GM19240 (cell line): ENCODE results near the gene MEIOB.
"Not testable (repeated sequence)": the region's sequence is repeated elsewhere in the genome, so short reads cannot be mapped to it uniquely, and the experiment has no call there.

Experiments
- DNase-seq: peaks from one replicate; pipeline ENCODE4 v3.0.0; 2011; ENCODE audit warnings: low spot score; ENCODE audit not compliant: insufficient read length

MEIOB gene

GRCh38 chr16:1877804-1878203, 5.8 kb upstream of the MEIOB start:
- DNase-seq: no peak

GRCh38 chr16:1877089-1877488, 5.1 kb upstream of the MEIOB start:
- no peak for DNase-seq

GRCh38 chr16:1876468-1876867, 4.5 kb upstream of the MEIOB start:
- peak; percentile 34 for DNase-seq

GRCh38 chr16:1876066-1876465, 4.1 kb upstream of the MEIOB start:
- DNase-seq: not testable (repeated sequence)

- DNase-seq: no peak
These were observed 2.9 kb upstream of the MEIOB start for GRCh38 chr16:1874854-1875253.

- DNase-seq: no peak
These were observed 1.4 kb downstream of the MEIOB start for GRCh38 chr16:1870365-1871082.

- DNase-seq: no peak
These were observed 5.9 kb downstream of the MEIOB start for GRCh38 chr16:1865902-1866690.

GRCh38 chr16:1863681-1864460, 8.1 kb downstream of the MEIOB start:
- DNase-seq: no peak

- DNase-seq: no peak
These were observed 9.6 kb downstream of the MEIOB start for GRCh38 chr16:1862394-1862793.

GRCh38 chr16:1861730-1862129, 10.2 kb downstream of the MEIOB start:
- no peak for DNase-seq

GRCh38 chr16:1859650-1860049, 12.3 kb downstream of the MEIOB start:
- no peak for DNase-seq

GRCh38 chr16:1858189-1858865, 13.6 kb downstream of the MEIOB start:
- DNase-seq: no peak

GRCh38 chr16:1857433-1858097, 14.4 kb downstream of the MEIOB start:
- DNase-seq: no peak

GRCh38 chr16:1851793-1852192, 20.2 kb downstream of the MEIOB start:
- no peak for DNase-seq

GRCh38 chr16:1850981-1851380, 21.0 kb downstream of the MEIOB start:
- DNase-seq: no peak

- no peak for DNase-seq
These were observed 25.5 kb downstream of the MEIOB start for GRCh38 chr16:1846416-1846815.

GRCh38 chr16:1845985-1846384, 26.0 kb downstream of the MEIOB start:
- no peak for DNase-seq

GRCh38 chr16:1839554-1839953, 32.4 kb downstream of the MEIOB start:
- no peak for DNase-seq

GRCh38 chr16:1834096-1834495, 37.9 kb downstream of the MEIOB start:
- DNase-seq: no peak

- DNase-seq: no peak
These were observed 39.0 kb downstream of the MEIOB start for GRCh38 chr16:1832838-1833454.
